Chondrocyte (in vitro differentiated cells): Measurements from ENCODE around the gene NDOR1. TPM values are rescaled to one million over a fixed set of nuclear protein-coding genes. Genes with fewer than 3 reads are reported as not detected.

Experiments
- DNase-seq: peaks from one replicate; pipeline ENCODE4 v3.0.0; 2021; ENCODE audit warnings: mixed read lengths, low spot score
- H3K27ac Mint-ChIP-seq: one replicate; pipeline ENCODE4 v1.8.0; 2021; ENCODE audit warnings: mild to moderate bottlenecking, moderate library complexity, mixed read lengths; ENCODE audit not compliant: unreplicated experiment
- H3K27me3 Mint-ChIP-seq: 2 replicates; pipeline ENCODE4 v1.8.0; 2021; ENCODE audit warnings: low read depth, mixed read lengths
- H3K36me3 Mint-ChIP-seq: 2 replicates; pipeline ENCODE4 v1.8.0; 2021; ENCODE audit warnings: low read depth, mixed read lengths
- H3K4me1 Mint-ChIP-seq: 2 replicates; pipeline ENCODE4 v1.8.0; 2021; ENCODE audit warnings: low read depth, mild to moderate bottlenecking, mixed read lengths
- H3K4me3 Mint-ChIP-seq: one replicate; pipeline ENCODE4 v1.8.0; 2021; ENCODE audit warnings: mild to moderate bottlenecking, moderate library complexity, mixed read lengths; ENCODE audit not compliant: unreplicated experiment
- H3K9me3 Mint-ChIP-seq: 2 replicates; pipeline ENCODE4 v1.8.0; 2021; ENCODE audit warnings: low read depth, mixed read lengths
- long read RNA-seq: library from polyadenylated mRNA; stranded (forward); transcript quantifications from one replicate; pipeline ENCODE4 v2.0.0, GENCODE V29; 2021
- total RNA-seq: library from RNA; stranded (reverse); gene quantifications from 3 replicates; pipeline ENCODE4 v1.2.1, GENCODE V29; 2021
- TF ChIP-seq, protein P1 (sequence below): fragments of 200-600 bp; sonication (generic); IDR thresholded peaks from 2 replicates; pipeline ENCODE4 v1.5.0; 2021; ENCODE audit warnings: antibody characterized with exemption, mild to moderate bottlenecking, moderate library complexity

NDOR1 gene
- 10.8 to 17.7 TPM (median 13.2 TPM) in 3 replicates for total RNA-seq
- long read RNA-seq, transcript NDOR1-201 (14 exons, 1,794 nt) = major isoform, 6 of 15 reads
- long read RNA-seq, partial matches to known transcripts = 4 of 15 reads
- long read RNA-seq, other reads (novel, unspliced or antisense) = 5 of 15 reads

DNA sequence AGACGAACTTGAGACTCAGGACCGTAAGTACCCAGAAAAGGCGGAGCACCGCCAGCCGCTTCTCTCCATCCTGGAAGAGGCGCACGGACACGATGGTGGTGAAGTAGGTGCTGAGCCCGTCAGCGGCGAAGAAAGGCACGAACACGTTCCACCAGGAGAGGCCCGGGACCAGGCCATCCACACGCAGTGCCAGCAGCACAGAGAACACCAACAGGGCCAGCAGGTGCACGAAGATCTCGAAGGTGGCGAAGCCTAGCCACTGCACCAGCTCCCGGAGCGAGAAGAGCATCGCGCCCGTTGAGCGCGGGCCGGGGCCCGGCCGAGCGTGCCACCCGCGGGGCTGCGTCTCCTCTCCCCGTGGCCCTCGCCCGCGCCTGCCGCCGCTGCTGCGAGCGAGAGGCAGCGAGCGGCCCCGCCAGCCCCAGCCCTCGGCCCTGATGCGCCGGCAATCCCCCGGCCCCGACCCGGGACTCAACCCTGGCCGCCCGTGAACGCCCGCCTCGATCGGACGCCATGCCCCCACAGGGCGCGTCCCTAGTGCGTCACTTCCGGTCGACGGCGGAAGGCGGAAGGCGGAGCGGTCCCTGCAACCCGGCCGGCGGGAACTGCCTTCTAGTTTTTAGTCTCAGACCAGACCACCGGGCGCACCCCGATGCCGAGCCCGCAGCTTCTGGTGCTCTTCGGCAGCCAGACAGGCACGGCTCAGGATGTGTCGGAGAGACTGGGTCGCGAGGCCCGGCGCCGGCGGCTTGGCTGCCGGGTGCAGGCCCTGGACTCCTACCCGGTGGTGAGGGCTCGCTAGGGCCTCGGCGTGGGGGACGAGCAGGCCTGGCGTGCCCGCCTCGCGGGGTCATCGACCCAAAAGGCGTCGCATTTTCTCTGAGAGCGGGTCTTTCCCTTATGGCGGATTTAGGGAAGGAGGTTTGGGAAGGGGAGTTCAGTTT, at the start of gene NDOR1, which contains the start of gene TMEM203:
Gene NDOR1 (plus strand): TSS at position 575 of the 944 bp plus-strand sequence. CDS start 78 bp downstream, at position 653.
Gene TMEM203 (minus strand): TSS at position 523 of the 944 bp plus-strand sequence. CDS start 234 bp downstream, at position 289.
- TF ChIP-seq, protein P1, sequence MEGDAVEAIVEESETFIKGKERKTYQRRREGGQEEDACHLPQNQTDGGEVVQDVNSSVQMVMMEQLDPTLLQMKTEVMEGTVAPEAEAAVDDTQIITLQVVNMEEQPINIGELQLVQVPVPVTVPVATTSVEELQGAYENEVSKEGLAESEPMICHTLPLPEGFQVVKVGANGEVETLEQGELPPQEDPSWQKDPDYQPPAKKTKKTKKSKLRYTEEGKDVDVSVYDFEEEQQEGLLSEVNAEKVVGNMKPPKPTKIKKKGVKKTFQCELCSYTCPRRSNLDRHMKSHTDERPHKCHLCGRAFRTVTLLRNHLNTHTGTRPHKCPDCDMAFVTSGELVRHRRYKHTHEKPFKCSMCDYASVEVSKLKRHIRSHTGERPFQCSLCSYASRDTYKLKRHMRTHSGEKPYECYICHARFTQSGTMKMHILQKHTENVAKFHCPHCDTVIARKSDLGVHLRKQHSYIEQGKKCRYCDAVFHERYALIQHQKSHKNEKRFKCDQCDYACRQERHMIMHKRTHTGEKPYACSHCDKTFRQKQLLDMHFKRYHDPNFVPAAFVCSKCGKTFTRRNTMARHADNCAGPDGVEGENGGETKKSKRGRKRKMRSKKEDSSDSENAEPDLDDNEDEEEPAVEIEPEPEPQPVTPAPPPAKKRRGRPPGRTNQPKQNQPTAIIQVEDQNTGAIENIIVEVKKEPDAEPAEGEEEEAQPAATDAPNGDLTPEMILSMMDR = no peak
- Mint-ChIP-seq H3K4me1 (peaks cover 58% of the 10 kb centered on the region), H3K36me3 (peaks cover 4% of the 10 kb centered on the region), H3K9me3 (no peaks in the 10 kb centered on the region), H3K4me3 (peak within 1 kb of the TSS; percentile 91), H3K27ac (peak within 1 kb of the TSS; percentile 90), H3K27me3 (no peaks in the 10 kb centered on the region)
- no peak for DNase-seq

DNA sequence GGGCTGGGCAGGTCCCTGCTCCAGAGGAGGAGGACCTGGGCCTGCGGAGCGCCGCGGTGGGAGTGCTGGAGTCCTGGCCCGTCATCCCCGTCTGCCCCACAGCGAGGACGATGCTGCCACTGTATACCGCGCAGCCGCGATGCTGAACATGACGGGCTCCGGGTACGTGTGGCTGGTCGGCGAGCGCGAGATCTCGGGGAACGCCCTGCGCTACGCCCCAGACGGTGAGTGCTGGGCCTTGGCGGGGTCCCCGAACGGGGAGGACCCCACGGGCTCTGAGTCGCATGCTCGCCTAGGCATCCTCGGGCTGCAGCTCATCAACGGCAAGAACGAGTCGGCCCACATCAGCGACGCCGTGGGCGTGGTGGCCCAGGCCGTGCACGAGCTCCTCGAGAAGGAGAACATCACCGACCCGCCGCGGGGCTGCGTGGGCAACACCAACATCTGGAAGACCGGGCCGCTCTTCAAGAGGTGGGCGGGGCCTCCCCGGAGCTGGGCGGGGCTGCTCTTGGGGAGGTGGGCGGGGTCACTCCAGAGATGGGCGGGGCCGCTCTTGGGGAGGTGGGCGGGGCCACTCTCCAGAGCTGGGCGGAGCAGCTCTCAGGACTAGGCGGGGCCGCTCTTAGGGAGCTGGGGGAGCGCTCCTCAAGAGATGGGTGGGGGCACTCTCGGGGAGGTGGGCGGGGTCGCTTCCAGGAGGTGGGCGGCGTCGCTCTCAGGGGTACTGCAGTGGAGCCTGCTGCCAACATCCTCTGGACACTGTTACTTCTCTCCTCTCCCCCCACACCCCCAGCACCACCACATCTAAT, 48.7 kb upstream of the NDOR1 start:
- TF ChIP-seq, protein P1 = no peak
- H3K4me1 Mint-ChIP-seq = no peaks in the 10 kb centered on the region
- no peak overlapping the region for H3K4me3 Mint-ChIP-seq
- H3K9me3 Mint-ChIP-seq = no peaks in the 10 kb centered on the region
- H3K27ac Mint-ChIP-seq = no peak overlapping the region
- no peak for DNase-seq
- no peaks in the 10 kb centered on the region for H3K36me3 Mint-ChIP-seq
- H3K27me3 Mint-ChIP-seq = peaks cover 24% of the 10 kb centered on the region

DNA sequence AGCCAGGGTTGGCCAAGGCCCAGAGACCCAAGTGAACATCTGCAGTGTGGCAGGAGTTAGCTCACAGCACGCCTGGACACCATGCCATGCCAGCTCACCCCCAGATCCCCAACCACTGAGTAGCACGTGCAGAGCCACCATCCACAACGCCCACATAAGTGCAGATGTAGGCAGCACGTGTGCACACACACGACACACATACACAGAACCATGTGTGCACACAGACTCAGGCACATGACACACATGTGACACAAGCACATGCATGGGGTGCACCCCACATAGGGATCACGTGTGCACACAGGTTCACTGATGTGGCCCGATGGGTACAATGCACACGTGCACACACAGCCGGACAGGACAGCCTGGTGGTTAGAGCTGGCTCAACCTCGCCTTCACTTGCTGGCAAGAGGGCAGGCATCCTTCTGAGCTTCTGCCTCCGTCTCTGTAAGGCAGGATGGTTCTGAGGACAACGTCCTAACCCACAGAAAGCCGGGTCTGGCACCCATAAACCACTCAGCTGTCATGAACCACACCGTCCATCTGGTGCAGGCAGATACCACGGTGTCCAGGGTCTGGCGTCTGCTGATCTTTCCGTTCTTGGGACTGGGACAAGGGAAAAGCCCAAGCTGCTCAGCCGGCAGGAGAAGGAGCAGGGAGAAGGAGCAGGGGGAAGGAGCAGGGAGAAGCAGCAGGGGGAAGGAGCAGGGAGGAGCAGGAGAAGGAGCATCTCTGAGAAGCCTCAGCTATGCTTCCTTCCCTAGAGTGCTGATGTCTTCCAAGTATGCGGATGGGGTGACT, 47.7 kb upstream of the NDOR1 start:
- TF ChIP-seq, protein P1 = no peak
- no peak overlapping the region for H3K27ac Mint-ChIP-seq
- peaks cover 27% of the 10 kb centered on the region for H3K27me3 Mint-ChIP-seq
- H3K9me3 Mint-ChIP-seq = no peaks in the 10 kb centered on the region
- no peaks in the 10 kb centered on the region for H3K36me3 Mint-ChIP-seq
- no peak overlapping the region for H3K4me3 Mint-ChIP-seq
- no peaks in the 10 kb centered on the region for H3K4me1 Mint-ChIP-seq
- DNase-seq = no peak

DNA sequence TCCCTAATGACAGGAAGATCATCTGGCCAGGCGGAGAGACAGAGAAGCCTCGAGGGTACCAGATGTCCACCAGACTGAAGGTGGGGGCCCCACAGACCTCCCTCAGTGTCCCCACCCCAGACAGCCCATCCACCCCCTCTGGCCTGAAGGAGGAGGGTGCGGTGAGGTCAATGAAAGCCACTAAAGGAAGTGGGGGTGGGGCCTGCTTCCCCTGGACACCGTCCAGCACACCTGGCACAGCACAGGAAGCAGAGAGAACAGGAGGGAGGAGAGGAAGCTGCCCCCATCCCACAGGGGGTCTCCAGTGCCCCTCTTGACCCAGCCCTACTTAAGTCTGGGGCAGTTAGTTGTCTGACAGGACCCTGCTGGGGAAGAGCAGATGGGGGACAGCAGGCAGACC, 46.9 kb upstream of the NDOR1 start:
- H3K4me1 Mint-ChIP-seq = peaks cover 5% of the 10 kb centered on the region
- peaks cover 32% of the 10 kb centered on the region for H3K27me3 Mint-ChIP-seq

More for the DNA sequence above, 46.9 kb upstream of the NDOR1 start:
- DNase-seq = no peak
- no peaks in the 10 kb centered on the region for H3K36me3 Mint-ChIP-seq
- H3K9me3 Mint-ChIP-seq = no peaks in the 10 kb centered on the region
- H3K4me3 Mint-ChIP-seq = no peak overlapping the region
- no peak overlapping the region for H3K27ac Mint-ChIP-seq
- TF ChIP-seq, protein P1 = no peak
